DOHH2 (cell line): ENCODE results near the gene ALS2.

Source experiments
- EZH2phosphoT487 ChIP-seq: fragments of 200-600 bp; sonication (generic); IDR thresholded peaks from 2 replicates; pipeline ENCODE4 v1.6.1; 2017; ENCODE audit warnings: borderline replicate concordance, mild to moderate bottlenecking, antibody characterized with exemption, low read length, moderate library complexity, mixed read lengths
- TF ChIP-seq, protein P1 (sequence below): fragments of 200-600 bp; sonication (generic); IDR thresholded peaks from one replicate; pipeline ENCODE4 v1.5.1; 2014; ENCODE audit warnings: antibody characterized with exemption, mild to moderate bottlenecking, low read depth, low read length; ENCODE audit not compliant: poor library complexity, severe bottlenecking

DNA sequence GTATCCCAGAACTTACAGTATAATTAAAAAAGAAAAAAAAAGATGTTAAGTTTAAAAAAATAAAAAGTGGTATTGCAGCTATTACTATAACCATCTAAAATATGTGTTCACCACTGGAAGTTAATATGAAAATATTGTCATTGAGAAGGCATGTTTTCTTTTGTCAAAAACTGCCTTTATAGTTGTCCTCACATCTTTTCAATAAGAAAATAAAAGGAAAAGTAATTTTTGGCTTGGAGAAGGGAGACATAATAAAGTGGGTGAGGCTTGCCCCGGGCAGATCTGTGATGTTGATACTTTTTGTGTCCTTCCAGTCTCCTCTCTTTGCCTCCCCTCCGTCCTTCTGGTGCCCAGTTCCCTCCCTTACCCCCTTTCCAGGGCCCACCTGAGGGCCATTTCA lies 107.2 kb downstream of the ALS2 start:
- TF ChIP-seq, protein P1, sequence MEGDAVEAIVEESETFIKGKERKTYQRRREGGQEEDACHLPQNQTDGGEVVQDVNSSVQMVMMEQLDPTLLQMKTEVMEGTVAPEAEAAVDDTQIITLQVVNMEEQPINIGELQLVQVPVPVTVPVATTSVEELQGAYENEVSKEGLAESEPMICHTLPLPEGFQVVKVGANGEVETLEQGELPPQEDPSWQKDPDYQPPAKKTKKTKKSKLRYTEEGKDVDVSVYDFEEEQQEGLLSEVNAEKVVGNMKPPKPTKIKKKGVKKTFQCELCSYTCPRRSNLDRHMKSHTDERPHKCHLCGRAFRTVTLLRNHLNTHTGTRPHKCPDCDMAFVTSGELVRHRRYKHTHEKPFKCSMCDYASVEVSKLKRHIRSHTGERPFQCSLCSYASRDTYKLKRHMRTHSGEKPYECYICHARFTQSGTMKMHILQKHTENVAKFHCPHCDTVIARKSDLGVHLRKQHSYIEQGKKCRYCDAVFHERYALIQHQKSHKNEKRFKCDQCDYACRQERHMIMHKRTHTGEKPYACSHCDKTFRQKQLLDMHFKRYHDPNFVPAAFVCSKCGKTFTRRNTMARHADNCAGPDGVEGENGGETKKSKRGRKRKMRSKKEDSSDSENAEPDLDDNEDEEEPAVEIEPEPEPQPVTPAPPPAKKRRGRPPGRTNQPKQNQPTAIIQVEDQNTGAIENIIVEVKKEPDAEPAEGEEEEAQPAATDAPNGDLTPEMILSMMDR: no peak
- TF ChIP-seq EZH2phosphoT487: no peak
